ENCODE data around the gene ZNF148. TPM values are rescaled to one million over a fixed set of nuclear protein-coding genes. Genes with fewer than 3 reads are reported as not detected.

Gene ZNF148
- polyA plus RNA-seq, 3 donors, result 6.5 to 48.4 (median 34.1) TPM

DNA sequence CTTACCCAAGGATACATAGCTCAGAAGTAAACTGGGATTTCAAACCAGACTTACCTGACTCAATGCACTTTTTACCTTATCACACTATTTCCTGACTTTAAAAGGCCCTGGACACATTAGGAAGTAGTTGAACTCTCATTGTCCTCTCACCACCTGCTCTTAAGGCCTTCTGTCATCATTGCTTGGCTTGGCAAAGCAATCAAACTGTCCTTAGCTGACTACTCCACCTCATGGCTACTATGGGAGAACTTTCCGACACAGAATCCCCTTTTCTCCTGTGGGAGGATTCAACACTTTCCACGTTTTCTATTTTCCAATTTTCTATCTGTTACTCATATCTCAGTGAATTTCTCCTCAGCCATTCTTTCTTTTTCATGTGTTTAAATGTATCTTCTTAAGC is 55.4 kb downstream of the ZNF148 start:
- H3K9me3 ChIP-seq (replicated peaks in 1 of 2; ENCODE audit: control insufficient read depth in 1 of 2, insufficient read depth in 1 of 2, low read length in 2 of 2), result no peaks in the 10 kb centered on the region
- DNase-seq, result no peak
- H3K36me3 ChIP-seq (replicated peaks in 1 of 2; ENCODE audit: control insufficient read depth in 1 of 2, insufficient read depth in 2 of 2, low read length in 2 of 2), result peaks cover 18 to 50% of the 10 kb centered on the region in 2 donors
- Mint-ChIP-seq H3K27me3 (ENCODE audit: low read depth in 3 of 3) (no peaks in the 10 kb centered on the region), H3K4me1 (peaks cover 18% of the 10 kb centered on the region), H3K27ac (no peak overlapping the region), H3K9me3 (no peaks in the 10 kb centered on the region), H3K36me3 (peaks cover 24 to 37% of the 10 kb centered on the region in 2 donors), H3K4me3 (no peak overlapping the region)
- peaks cover 12 to 20% of the 10 kb centered on the region in 2 donors for H3K4me1 ChIP-seq (ENCODE audit: control insufficient read depth in 1 of 2, insufficient read depth in 2 of 2, low read length in 2 of 2)
- no peak overlapping the region for H3K4me3 ChIP-seq (replicated peaks in 1 of 3; ENCODE audit: low read depth in 2 of 3, low read length in 3 of 3)
- H3K27me3 ChIP-seq (ENCODE audit: control insufficient read depth in 2 of 2, insufficient read depth in 2 of 2, low read length in 2 of 2), result no peaks in the 10 kb centered on the region
- intact Hi-C loops (cut with micrococcal nuclease), result no loop called here
- H3K27ac ChIP-seq (ENCODE audit: low read depth in 1 of 2, low read length in 2 of 2), result no peak overlapping the region
- 100% methylated on average over 1 of the region's 2 CpGs for WGBS (ENCODE audit: insufficient coverage)
- H4K20me1 ChIP-seq (ENCODE audit: insufficient read depth, low read length), result peaks cover 62% of the 10 kb centered on the region
- peaks cover 11% of the 10 kb centered on the region for H3K79me2 ChIP-seq (ENCODE audit: insufficient read depth, low read length)
- TF ChIP-seq, protein P1, sequence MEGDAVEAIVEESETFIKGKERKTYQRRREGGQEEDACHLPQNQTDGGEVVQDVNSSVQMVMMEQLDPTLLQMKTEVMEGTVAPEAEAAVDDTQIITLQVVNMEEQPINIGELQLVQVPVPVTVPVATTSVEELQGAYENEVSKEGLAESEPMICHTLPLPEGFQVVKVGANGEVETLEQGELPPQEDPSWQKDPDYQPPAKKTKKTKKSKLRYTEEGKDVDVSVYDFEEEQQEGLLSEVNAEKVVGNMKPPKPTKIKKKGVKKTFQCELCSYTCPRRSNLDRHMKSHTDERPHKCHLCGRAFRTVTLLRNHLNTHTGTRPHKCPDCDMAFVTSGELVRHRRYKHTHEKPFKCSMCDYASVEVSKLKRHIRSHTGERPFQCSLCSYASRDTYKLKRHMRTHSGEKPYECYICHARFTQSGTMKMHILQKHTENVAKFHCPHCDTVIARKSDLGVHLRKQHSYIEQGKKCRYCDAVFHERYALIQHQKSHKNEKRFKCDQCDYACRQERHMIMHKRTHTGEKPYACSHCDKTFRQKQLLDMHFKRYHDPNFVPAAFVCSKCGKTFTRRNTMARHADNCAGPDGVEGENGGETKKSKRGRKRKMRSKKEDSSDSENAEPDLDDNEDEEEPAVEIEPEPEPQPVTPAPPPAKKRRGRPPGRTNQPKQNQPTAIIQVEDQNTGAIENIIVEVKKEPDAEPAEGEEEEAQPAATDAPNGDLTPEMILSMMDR (IDR thresholded peaks at IDR 0.05), result no peak
- no peak overlapping the region for H3K9ac ChIP-seq (ENCODE audit: insufficient read depth, low read length, poor library complexity, severe bottlenecking)
- no peak overlapping the region for H2AFZ ChIP-seq (ENCODE audit: insufficient read depth, low read depth, low read length, poor library complexity, severe bottlenecking)
- no peak overlapping the region for H3K4me2 ChIP-seq (replicated peaks; ENCODE audit: extremely low read depth, low read length, poor library complexity, severe bottlenecking)

DNA sequence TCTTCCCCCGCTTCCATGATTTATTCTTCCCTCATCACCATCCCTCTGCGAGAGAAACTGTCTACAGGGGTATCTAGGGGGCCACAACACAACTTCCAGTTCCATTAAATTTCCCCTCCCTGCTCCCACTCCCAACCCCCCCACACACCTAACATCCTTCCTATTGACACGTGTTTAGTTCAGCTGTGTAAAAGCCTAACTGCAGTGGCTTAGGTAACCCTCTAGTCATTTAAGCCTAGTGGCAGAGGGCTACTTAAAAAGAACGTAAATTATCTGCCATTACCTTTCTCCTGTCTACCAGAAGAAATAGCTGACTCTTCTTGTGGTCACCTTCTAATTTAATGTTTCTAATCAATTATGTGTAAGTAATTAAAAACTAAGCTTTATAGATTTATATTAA is 56.3 kb downstream of the ZNF148 start:
- Mint-ChIP-seq H3K4me3 (no peak overlapping the region), H3K27ac (no peak overlapping the region), H3K36me3 (peaks cover 29 to 41% of the 10 kb centered on the region in 2 donors), H3K9me3 (no peaks in the 10 kb centered on the region), H3K4me1 (peaks cover 18% of the 10 kb centered on the region), H3K27me3 (ENCODE audit: low read depth in 3 of 3) (no peaks in the 10 kb centered on the region)
- intact Hi-C loops (cut with micrococcal nuclease), result no loop called here
- Histone ChIP-seq H4K20me1 (ENCODE audit: insufficient read depth, low read length) (peaks cover 54% of the 10 kb centered on the region), H3K9me3 (replicated peaks in 1 of 2; ENCODE audit: control insufficient read depth in 1 of 2, insufficient read depth in 1 of 2, low read length in 2 of 2) (no peaks in the 10 kb centered on the region), H3K27me3 (ENCODE audit: control insufficient read depth in 2 of 2, insufficient read depth in 2 of 2, low read length in 2 of 2) (no peaks in the 10 kb centered on the region), H3K4me2 (replicated peaks; ENCODE audit: extremely low read depth, low read length, poor library complexity, severe bottlenecking) (no peak overlapping the region), H3K27ac (ENCODE audit: low read depth in 1 of 2, low read length in 2 of 2) (no peak overlapping the region), H3K4me3 (replicated peaks in 1 of 3; ENCODE audit: low read depth in 2 of 3, low read length in 3 of 3) (no peak overlapping the region), H3K4me1 (ENCODE audit: control insufficient read depth in 1 of 2, insufficient read depth in 2 of 2, low read length in 2 of 2) (peaks cover 12 to 20% of the 10 kb centered on the region in 2 donors), H3K9ac (ENCODE audit: insufficient read depth, low read length, poor library complexity, severe bottlenecking) (no peak overlapping the region), H2AFZ (ENCODE audit: insufficient read depth, low read depth, low read length, poor library complexity, severe bottlenecking) (no peak overlapping the region), H3K79me2 (ENCODE audit: insufficient read depth, low read length) (peaks cover 13% of the 10 kb centered on the region), H3K36me3 (replicated peaks in 1 of 2; ENCODE audit: control insufficient read depth in 1 of 2, insufficient read depth in 2 of 2, low read length in 2 of 2) (peaks cover 23 to 59% of the 10 kb centered on the region in 2 donors)
- no peak for DNase-seq
- TF ChIP-seq, protein P1 (IDR thresholded peaks at IDR 0.05), result no peak
- WGBS (ENCODE audit: insufficient coverage), result 83% methylated on average over 3 of the region's 4 CpGs
